K562 (cell line): Measurements from ENCODE around the gene TBL2. TPM values are rescaled to one million over a fixed set of nuclear protein-coding genes. Genes with fewer than 3 reads are reported as not detected.

Experiments used
- ARNT ChIP-seq, 2 experiments: fragments of 450-650 bp; IDR thresholded peaks; 2 replicates each; pipeline ENCODE4 v1.6.1; 2016; ENCODE audit warnings: mild to moderate bottlenecking in 1 of 2
- ATF1 ChIP-seq, 2 experiments: fragments of 450-650 bp in 1 of 2; IDR thresholded peaks; 2 replicates each; pipeline ENCODE4 v1.6.1; 2016; ENCODE audit warnings: missing compliant biosample characterization in 1 of 2, missing genetic modification characterization in 1 of 2
- DNMT1 ChIP-seq: fragments of 450-650 bp; IDR thresholded peaks from 2 replicates; pipeline ENCODE4 v1.6.1; 2016; ENCODE audit warnings: antibody characterized with exemption, mild to moderate bottlenecking
- NR2C2 ChIP-seq, 2 experiments: fragments of 200-800 bp in 1 of 2; sonication (Bioruptor generic) in 1 of 2; sonication (generic) in 1 of 2; formaldehyde crosslinking in 1 of 2; IDR thresholded peaks; 2 replicates each; pipeline versions ENCODE4 v1.6.1 to v1.8.0; 2016 to 2022; ENCODE audit warnings: mild to moderate bottlenecking in 1 of 2, missing compliant biosample characterization in 1 of 2, missing genetic modification characterization in 1 of 2, missing genetic modification reagents in 1 of 2
- POLR2A ChIP-seq: fragments of 450-650 bp; conservative IDR thresholded peaks from 2 replicates; pipeline ENCODE4 v1.6.1; 2016
- POLR2G ChIP-seq: fragments of 200-400 bp; formaldehyde crosslinking; IDR thresholded peaks from 2 replicates; pipeline ENCODE4 v1.6.1; 2017; ENCODE audit warnings: low read depth, mild to moderate bottlenecking, antibody characterized with exemption, low read length, moderate library complexity
- RBFOX2 ChIP-seq: fragments of 200-400 bp; formaldehyde crosslinking; IDR thresholded peaks from 2 replicates; pipeline ENCODE4 v1.6.1; 2017; ENCODE audit warnings: low read depth, mild to moderate bottlenecking, low read length, moderate library complexity
- RNF2 ChIP-seq: sonication (generic); IDR thresholded peaks from 2 replicates; pipeline ENCODE4 v1.6.1; 2016
- SRSF3 ChIP-seq: fragments of 200-400 bp; formaldehyde crosslinking; IDR thresholded peaks from 2 replicates; pipeline ENCODE4 v1.6.1; 2016; ENCODE audit warnings: mild to moderate bottlenecking, low read length, moderate library complexity; ENCODE audit not compliant: insufficient read depth
- TRIM28 ChIP-seq: fragments of 450-650 bp; IDR thresholded peaks from 2 replicates; pipeline ENCODE4 v1.6.1; 2017
- ZNF766 ChIP-seq: fragments of 200-800 bp; sonication (Bioruptor generic); conservative IDR thresholded peaks from 2 replicates; pipeline ENCODE4 v1.6.1; 2016; ENCODE audit warnings: missing genetic modification characterization, missing compliant biosample characterization
- polyA plus RNA-seq, 8 experiments: library from polyadenylated mRNA; depleted of rRNA in 4 of 8; stranded (reverse) in 5 of 8; unstranded in 3 of 8; fragments of >200 nt; fragmentation: Nextera tagmentation in 2 of 8; fragmentation: Illumina TruSeq in 1 of 8; extraction: Ambion mirVana in 2 of 8; extraction: Trizol in 1 of 8; gene quantifications; 2 replicates each; pipeline versions ENCODE4 v1.2.1 to v1.2.3, GENCODE V29; 2011 to 2014; ENCODE audit warnings: inconsistent platforms in 1 of 8, missing spikeins in 1 of 8
- total RNA-seq, 7 experiments: library from RNA; depleted of rRNA in 6 of 7; stranded (reverse); fragments of >200 nt in 6 of 7; fragmentation: Illumina TruSeq in 2 of 7; extraction: Trizol in 2 of 7; gene quantifications; 2 replicates each; pipeline versions ENCODE4 v1.2.1 to v1.2.3, GENCODE V29; 2011 to 2021; ENCODE audit warnings: low replicate concordance in 1 of 7
- TF ChIP-seq, protein P1 (sequence below): fragments of 450-650 bp; IDR thresholded peaks from 2 replicates; pipeline ENCODE4 v1.6.1; 2016; ENCODE audit warnings: mild to moderate bottlenecking, moderate library complexity
- TF ChIP-seq, protein P2 (sequence below), 2 experiments: fragments of 450-650 bp; conservative IDR thresholded peaks; 2 replicates each; pipeline ENCODE4 v1.6.1; 2017; ENCODE audit warnings: mild to moderate bottlenecking in 2 of 2, moderate library complexity in 2 of 2

Gene TBL2
- total and polyA plus RNA-seq, 9 of the 15 experiments (the other 6 are each of a cell fraction or from before 2014, with no cell fraction given): 2.5 to 123 (median 49.2) TPM

DNA sequence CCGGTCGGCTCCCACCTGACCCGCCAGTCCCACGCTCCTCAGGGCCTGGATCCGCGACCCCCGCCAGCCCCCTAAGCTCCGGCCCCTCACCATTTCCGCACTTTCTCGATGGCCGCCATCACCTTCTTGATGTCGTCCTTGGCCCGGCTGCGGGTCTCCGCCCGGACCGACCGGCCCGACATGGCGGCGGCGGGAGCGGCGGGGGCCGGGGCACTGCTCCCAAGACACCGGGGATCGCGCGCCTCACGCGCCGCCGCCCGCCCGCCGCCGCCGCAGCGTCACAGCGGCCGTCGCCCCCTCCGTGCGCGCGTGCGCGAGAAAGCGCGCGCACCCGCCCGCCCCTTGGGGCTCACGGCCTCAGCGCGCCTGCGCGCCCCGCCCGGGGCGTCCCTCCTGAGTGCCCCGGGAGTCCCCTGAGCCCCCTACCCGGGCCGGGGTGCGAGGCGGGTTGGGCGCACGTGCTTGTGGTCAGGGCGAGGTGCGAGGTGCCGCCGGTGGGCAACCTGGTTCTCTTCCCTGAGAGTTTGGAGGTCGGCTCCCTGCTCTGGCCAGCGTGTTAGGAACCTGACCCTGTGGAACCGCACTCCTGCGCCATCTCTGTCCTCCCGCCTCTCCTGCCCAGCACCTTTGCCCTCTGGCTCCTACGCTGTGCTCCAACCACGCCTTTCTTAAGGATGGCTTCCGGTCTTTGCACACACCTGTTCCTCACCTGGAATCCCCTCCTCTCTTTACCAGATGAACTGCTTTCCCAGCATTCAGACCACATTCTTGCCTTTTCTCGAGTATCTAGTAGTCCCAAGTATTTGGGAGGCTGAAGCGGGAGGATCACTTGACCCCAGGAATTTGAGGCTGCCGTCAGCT lies 20.8 kb downstream of the TBL2 start, which contains the start of gene BCL7B (continued):
- TF ChIP-seq, protein P1, sequence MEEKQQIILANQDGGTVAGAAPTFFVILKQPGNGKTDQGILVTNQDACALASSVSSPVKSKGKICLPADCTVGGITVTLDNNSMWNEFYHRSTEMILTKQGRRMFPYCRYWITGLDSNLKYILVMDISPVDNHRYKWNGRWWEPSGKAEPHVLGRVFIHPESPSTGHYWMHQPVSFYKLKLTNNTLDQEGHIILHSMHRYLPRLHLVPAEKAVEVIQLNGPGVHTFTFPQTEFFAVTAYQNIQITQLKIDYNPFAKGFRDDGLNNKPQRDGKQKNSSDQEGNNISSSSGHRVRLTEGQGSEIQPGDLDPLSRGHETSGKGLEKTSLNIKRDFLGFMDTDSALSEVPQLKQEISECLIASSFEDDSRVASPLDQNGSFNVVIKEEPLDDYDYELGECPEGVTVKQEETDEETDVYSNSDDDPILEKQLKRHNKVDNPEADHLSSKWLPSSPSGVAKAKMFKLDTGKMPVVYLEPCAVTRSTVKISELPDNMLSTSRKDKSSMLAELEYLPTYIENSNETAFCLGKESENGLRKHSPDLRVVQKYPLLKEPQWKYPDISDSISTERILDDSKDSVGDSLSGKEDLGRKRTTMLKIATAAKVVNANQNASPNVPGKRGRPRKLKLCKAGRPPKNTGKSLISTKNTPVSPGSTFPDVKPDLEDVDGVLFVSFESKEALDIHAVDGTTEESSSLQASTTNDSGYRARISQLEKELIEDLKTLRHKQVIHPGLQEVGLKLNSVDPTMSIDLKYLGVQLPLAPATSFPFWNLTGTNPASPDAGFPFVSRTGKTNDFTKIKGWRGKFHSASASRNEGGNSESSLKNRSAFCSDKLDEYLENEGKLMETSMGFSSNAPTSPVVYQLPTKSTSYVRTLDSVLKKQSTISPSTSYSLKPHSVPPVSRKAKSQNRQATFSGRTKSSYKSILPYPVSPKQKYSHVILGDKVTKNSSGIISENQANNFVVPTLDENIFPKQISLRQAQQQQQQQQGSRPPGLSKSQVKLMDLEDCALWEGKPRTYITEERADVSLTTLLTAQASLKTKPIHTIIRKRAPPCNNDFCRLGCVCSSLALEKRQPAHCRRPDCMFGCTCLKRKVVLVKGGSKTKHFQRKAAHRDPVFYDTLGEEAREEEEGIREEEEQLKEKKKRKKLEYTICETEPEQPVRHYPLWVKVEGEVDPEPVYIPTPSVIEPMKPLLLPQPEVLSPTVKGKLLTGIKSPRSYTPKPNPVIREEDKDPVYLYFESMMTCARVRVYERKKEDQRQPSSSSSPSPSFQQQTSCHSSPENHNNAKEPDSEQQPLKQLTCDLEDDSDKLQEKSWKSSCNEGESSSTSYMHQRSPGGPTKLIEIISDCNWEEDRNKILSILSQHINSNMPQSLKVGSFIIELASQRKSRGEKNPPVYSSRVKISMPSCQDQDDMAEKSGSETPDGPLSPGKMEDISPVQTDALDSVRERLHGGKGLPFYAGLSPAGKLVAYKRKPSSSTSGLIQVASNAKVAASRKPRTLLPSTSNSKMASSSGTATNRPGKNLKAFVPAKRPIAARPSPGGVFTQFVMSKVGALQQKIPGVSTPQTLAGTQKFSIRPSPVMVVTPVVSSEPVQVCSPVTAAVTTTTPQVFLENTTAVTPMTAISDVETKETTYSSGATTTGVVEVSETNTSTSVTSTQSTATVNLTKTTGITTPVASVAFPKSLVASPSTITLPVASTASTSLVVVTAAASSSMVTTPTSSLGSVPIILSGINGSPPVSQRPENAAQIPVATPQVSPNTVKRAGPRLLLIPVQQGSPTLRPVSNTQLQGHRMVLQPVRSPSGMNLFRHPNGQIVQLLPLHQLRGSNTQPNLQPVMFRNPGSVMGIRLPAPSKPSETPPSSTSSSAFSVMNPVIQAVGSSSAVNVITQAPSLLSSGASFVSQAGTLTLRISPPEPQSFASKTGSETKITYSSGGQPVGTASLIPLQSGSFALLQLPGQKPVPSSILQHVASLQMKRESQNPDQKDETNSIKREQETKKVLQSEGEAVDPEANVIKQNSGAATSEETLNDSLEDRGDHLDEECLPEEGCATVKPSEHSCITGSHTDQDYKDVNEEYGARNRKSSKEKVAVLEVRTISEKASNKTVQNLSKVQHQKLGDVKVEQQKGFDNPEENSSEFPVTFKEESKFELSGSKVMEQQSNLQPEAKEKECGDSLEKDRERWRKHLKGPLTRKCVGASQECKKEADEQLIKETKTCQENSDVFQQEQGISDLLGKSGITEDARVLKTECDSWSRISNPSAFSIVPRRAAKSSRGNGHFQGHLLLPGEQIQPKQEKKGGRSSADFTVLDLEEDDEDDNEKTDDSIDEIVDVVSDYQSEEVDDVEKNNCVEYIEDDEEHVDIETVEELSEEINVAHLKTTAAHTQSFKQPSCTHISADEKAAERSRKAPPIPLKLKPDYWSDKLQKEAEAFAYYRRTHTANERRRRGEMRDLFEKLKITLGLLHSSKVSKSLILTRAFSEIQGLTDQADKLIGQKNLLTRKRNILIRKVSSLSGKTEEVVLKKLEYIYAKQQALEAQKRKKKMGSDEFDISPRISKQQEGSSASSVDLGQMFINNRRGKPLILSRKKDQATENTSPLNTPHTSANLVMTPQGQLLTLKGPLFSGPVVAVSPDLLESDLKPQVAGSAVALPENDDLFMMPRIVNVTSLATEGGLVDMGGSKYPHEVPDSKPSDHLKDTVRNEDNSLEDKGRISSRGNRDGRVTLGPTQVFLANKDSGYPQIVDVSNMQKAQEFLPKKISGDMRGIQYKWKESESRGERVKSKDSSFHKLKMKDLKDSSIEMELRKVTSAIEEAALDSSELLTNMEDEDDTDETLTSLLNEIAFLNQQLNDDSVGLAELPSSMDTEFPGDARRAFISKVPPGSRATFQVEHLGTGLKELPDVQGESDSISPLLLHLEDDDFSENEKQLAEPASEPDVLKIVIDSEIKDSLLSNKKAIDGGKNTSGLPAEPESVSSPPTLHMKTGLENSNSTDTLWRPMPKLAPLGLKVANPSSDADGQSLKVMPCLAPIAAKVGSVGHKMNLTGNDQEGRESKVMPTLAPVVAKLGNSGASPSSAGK: peak; percentile 99
- TF ChIP-seq POLR2G (peak; percentile 94), RNF2 (peak; percentile 45; the same call in 1 of the 2 replicates), ARNT (IDR thresholded peaks at IDR 0.05) (0 out of 4 replicates have a peak, but pooled peaks have one; percentile 66 to 76), POLR2A (peak; percentile 89), ZNF766 (peak; percentile 71; the same call in 1 of the 2 replicates), DNMT1 (no peak), SRSF3 (0 out of 2 replicates have a peak, but pooled peaks have one; percentile 54), TRIM28 (no peak), RBFOX2 (peak; percentile 91), ATF1 (CRISPR knock-in tag; IDR thresholded peaks at IDR 0.05) (no peak), ATF1 (tag; IDR thresholded peaks at IDR 0.05) (peak; percentile 85), NR2C2 (CRISPR knock-in tag; IDR thresholded peaks at IDR 0.05) (no peak), NR2C2 (tag; IDR thresholded peaks at IDR 0.05) (peak; percentile 98)
- TF ChIP-seq, protein P2, sequence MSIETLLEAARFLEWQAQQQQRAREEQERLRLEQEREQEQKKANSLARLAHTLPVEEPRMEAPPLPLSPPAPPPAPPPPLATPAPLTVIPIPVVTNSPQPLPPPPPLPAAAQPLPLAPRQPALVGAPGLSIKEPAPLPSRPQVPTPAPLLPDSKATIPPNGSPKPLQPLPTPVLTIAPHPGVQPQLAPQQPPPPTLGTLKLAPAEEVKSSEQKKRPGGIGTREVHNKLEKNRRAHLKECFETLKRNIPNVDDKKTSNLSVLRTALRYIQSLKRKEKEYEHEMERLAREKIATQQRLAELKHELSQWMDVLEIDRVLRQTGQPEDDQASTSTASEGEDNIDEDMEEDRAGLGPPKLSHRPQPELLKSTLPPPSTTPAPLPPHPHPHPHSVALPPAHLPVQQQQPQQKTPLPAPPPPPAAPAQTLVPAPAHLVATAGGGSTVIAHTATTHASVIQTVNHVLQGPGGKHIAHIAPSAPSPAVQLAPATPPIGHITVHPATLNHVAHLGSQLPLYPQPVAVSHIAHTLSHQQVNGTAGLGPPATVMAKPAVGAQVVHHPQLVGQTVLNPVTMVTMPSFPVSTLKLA (conservative IDR thresholded peaks at IDR 0.05): peak in 1 of 2 experiments; percentile 74; a peak in 1 of 4 replicates
